Vagina (tissue), 2 donors: ENCODE data around the gene DCTD.

ENCODE experiments used
- POLR2A ChIP-seq, 2 donors: fragments of 450-650 bp; IDR thresholded peaks; one replicate each; pipeline ENCODE4 v1.6.1; 2017; ENCODE audit warnings: antibody characterized with exemption in 2 of 2, mild to moderate bottlenecking in 2 of 2, moderate library complexity in 2 of 2
- TF ChIP-seq, protein P1 (sequence below), 3 experiments: fragments of 450-650 bp in 2 of 3; fragments of 200-600 bp in 1 of 3; sonication (generic) in 1 of 3; IDR thresholded peaks; one replicate each; pipeline ENCODE4 v1.5.1; 2017 to 2019; ENCODE audit warnings: antibody characterized with exemption in 3 of 3, mild to moderate bottlenecking in 2 of 3, moderate library complexity in 2 of 3

DNA sequence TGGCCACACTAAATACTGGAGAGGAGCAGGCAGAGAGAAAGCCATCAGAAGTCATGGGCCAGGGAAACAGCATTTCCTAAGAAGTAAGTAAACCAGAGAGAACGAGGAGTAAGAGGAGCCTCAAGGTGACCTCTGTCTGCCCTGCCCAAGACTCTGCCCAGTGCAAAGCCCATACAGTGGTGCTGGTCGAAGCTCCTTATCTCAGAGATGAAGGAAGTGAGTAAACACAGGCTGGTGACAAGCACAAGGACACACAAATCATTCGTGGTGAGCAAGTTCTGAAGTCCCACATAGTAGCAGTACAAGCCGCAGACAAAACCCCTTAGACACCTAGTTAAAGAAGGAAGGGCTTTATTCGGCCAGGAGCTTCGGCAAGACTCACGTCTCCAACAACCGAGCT, 62.7 kb downstream of the DCTD start:
- TF ChIP-seq, protein P1, sequence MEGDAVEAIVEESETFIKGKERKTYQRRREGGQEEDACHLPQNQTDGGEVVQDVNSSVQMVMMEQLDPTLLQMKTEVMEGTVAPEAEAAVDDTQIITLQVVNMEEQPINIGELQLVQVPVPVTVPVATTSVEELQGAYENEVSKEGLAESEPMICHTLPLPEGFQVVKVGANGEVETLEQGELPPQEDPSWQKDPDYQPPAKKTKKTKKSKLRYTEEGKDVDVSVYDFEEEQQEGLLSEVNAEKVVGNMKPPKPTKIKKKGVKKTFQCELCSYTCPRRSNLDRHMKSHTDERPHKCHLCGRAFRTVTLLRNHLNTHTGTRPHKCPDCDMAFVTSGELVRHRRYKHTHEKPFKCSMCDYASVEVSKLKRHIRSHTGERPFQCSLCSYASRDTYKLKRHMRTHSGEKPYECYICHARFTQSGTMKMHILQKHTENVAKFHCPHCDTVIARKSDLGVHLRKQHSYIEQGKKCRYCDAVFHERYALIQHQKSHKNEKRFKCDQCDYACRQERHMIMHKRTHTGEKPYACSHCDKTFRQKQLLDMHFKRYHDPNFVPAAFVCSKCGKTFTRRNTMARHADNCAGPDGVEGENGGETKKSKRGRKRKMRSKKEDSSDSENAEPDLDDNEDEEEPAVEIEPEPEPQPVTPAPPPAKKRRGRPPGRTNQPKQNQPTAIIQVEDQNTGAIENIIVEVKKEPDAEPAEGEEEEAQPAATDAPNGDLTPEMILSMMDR (IDR thresholded peaks at IDR 0.05): no peak
- TF ChIP-seq POLR2A (IDR thresholded peaks at IDR 0.05): no peak
